HepG2 (cell line): ENCODE results near the gene MYOCOS. TPM values are rescaled to one million over a fixed set of nuclear protein-coding genes. Genes with fewer than 3 reads are reported as not detected.

Experiments
- ATAC-seq: fragments of 200-7000 bp; cut with Tn5 transposase; 3 replicates; pipeline ENCODE4 v1.9.1; 2020; ENCODE audit warnings: mild to moderate bottlenecking, moderate library complexity
- BruUV-seq: library from RNA; stranded (reverse); fragments of 400-500 nt; replicated peaks from 2 replicates; lab custom pipeline; 2021; lab: Mats Ljungman, UMichigan
- CTCF ChIA-PET: fragments of 300-600 bp; formaldehyde crosslinking; extraction: SDS; loops from one replicate; lab custom pipeline; 2021; ENCODE audit warnings: low total read pairs, inconsistent platforms, low intra/inter-chr PET ratio; lab: Yijun Ruan, JAX
- POLR2A ChIA-PET: fragments of 350-600 bp; sonication (Branson Sonifier 250); formaldehyde crosslinking; loops from one replicate; lab custom pipeline; 2020; ENCODE audit warnings: antibody characterized with exemption, inconsistent platforms; lab: Yijun Ruan, JAX
- DNase-seq: peaks from one replicate; pipeline ENCODE4 v3.0.0-alpha.2; 2015; ENCODE audit warnings: low spot score
- FAIRE-seq: peaks from 3 replicates; lab custom pipeline; 2011; peaks lifted over from hg19 to GRCh38; lab: Jason Lieb, UNC
- H2AFZ ChIP-seq: one replicate; pipeline ENCODE4 v1.6.1; 2011; ENCODE audit warnings: low read length, inconsistent platforms
- H3K27ac ChIP-seq: fragments of 300-600 bp; 3 replicates; pipeline ENCODE4 v1.8.0; 2011; ENCODE audit warnings: mixed run types, mild to moderate bottlenecking, mixed read lengths, low read length, inconsistent platforms; ENCODE audit not compliant: insufficient read depth; ENCODE audit errors: extremely low read length
- H3K27me3 ChIP-seq, 2 experiments: fragments of 200-600 bp in 1 of 2; 2 replicates in 1 of 2; 3 replicates in 1 of 2; pipeline versions ENCODE4 v1.6.0 to v1.8.0; 2011; ENCODE audit warnings: low read length in 2 of 2, mild to moderate bottlenecking in 2 of 2, moderate library complexity in 2 of 2, inconsistent platforms in 1 of 2; ENCODE audit not compliant: insufficient read depth in 2 of 2, control insufficient read depth in 1 of 2
- H3K36me3 ChIP-seq, 2 experiments: fragments of 200-600 bp in 1 of 2; replicated peaks in 1 of 2; 2 replicates in 1 of 2; 3 replicates in 1 of 2; pipeline versions ENCODE4 v1.5.1 to v1.8.0; 2011; ENCODE audit warnings: low read length in 2 of 2, inconsistent platforms in 1 of 2; ENCODE audit not compliant: insufficient read depth in 2 of 2, control insufficient read depth in 1 of 2
- H3K4me1 ChIP-seq: 2 replicates; pipeline ENCODE4 v1.5.1; 2012; ENCODE audit warnings: low read length, inconsistent platforms; ENCODE audit not compliant: insufficient read depth
- H3K4me2 ChIP-seq: 2 replicates; pipeline ENCODE4 v1.6.0; 2011; ENCODE audit warnings: low read depth, low read length, inconsistent platforms
- H3K4me3 ChIP-seq, 3 experiments: fragments of 200-600 bp in 1 of 3; sonication (generic), shearing (Covaris generic) in 1 of 3; replicated peaks in 1 of 3; 2 replicates each; pipeline ENCODE4 v1.5.1; 2011 to 2016; ENCODE audit warnings: low read length in 3 of 3, inconsistent platforms in 2 of 3, low read depth in 2 of 3, mild to moderate bottlenecking in 2 of 3, control low read depth in 1 of 3, mixed read lengths in 1 of 3; ENCODE audit not compliant: insufficient read depth in 1 of 3
- H3K79me2 ChIP-seq: one replicate; pipeline ENCODE4 v1.6.1; 2011; ENCODE audit warnings: low read length, inconsistent platforms; ENCODE audit not compliant: insufficient read depth
- H3K9ac ChIP-seq: 2 replicates; pipeline ENCODE4 v1.6.0; 2011; ENCODE audit warnings: mild to moderate bottlenecking, low read depth, low read length, inconsistent platforms; ENCODE audit not compliant: insufficient read depth
- H3K9me3 ChIP-seq: 2 replicates; pipeline ENCODE4 v1.5.1; 2012; ENCODE audit warnings: mild to moderate bottlenecking, low read length
- H4K20me1 ChIP-seq: 2 replicates; pipeline ENCODE4 v1.6.0; 2011; ENCODE audit warnings: inconsistent platforms, mild to moderate bottlenecking, low read length, moderate library complexity; ENCODE audit not compliant: insufficient read depth
- CENPT ChIP-seq: sonication (generic); formaldehyde crosslinking; IDR thresholded peaks from 2 replicates; pipeline ENCODE4 v1.8.0; 2022; ENCODE audit warnings: low read depth, mild to moderate bottlenecking, moderate library complexity, missing genetic modification reagents
- DDIT3 ChIP-seq: sonication (generic); formaldehyde crosslinking; IDR thresholded peaks from 2 replicates; pipeline ENCODE4 v1.4.0; 2020; ENCODE audit warnings: mild to moderate bottlenecking, missing genetic modification reagents
- JDP2 ChIP-seq: sonication (generic); formaldehyde crosslinking; IDR thresholded peaks from 2 replicates; pipeline ENCODE4 v1.8.1; 2022; ENCODE audit warnings: missing genetic modification reagents, borderline replicate concordance
- TBL1XR1 ChIP-seq: fragments of 150-350 bp; IDR thresholded peaks from 2 replicates; pipeline ENCODE4 v1.6.1; 2014; ENCODE audit warnings: borderline replicate concordance, low read length; ENCODE audit not compliant: partially characterized antibody
- ZFP91 ChIP-seq: sonication (generic); formaldehyde crosslinking; IDR thresholded peaks from 2 replicates; pipeline ENCODE4 v1.9.0; 2022; ENCODE audit warnings: missing genetic modification reagents, mild to moderate bottlenecking, borderline replicate concordance
- ZNF33B ChIP-seq: sonication (generic); formaldehyde crosslinking; IDR thresholded peaks from 2 replicates; pipeline ENCODE4 v1.5.1; 2020; ENCODE audit warnings: mild to moderate bottlenecking, missing genetic modification reagents
- ZNF549 ChIP-seq: sonication (generic); formaldehyde crosslinking; IDR thresholded peaks from 2 replicates; pipeline ENCODE4 v1.5.0; 2020; ENCODE audit warnings: missing genetic modification reagents
- WGBS: methylation state at CpG from one replicate; pipeline ENCODE4 v1.1.6; 2017; ENCODE audit warnings: low lambda C conversion rate; 5-methylcytosine and 5-hydroxymethylcytosine counted together
- in situ Hi-C: cut with HindIII; loops from 2 replicates; pipeline ENCODE4 v1.10.0; 2017; ENCODE audit warnings: low pct_unique_long_range_greater_than_20kb; ENCODE audit not compliant: extremely low pct_ligation_motif_present
- intact Hi-C: fragments of 100-400 bp; cut with micrococcal nuclease; formaldehyde crosslinking; loops from one replicate; pipeline ENCODE4 v1.10.0; 2022; ENCODE audit not compliant: unreplicated experiment
- polyA plus RNA-seq, 8 experiments: library from polyadenylated mRNA; depleted of rRNA in 3 of 8; stranded (reverse) in 7 of 8; unstranded in 1 of 8; fragments of >200 nt; fragmentation: Illumina TruSeq in 4 of 8; extraction: Trizol in 4 of 8; gene quantifications; 2 replicates each; pipeline versions ENCODE4 v1.2.1 to v1.2.3, GENCODE V29; 2011 to 2016; ENCODE audit warnings: low read depth in 4 of 8, missing spikeins in 1 of 8, mixed read lengths in 1 of 8; ENCODE audit not compliant: insufficient read depth in 1 of 8
- total RNA-seq, 5 experiments: library from RNA; depleted of rRNA; stranded (reverse); fragments of >200 nt; fragmentation: Illumina TruSeq; extraction: Trizol; gene quantifications; 2 replicates each; pipeline ENCODE4 v1.2.3, GENCODE V29; 2016; ENCODE audit warnings: low read depth in 1 of 5

The MYOCOS gene
- total and polyA plus RNA-seq, 2 of the 13 experiments (the other 11 are each of a cell fraction or from before 2014, with no cell fraction given), result not detected

GRCh38 chr1:171670739-171671138, 48.7 kb downstream of the MYOCOS start:
- H3K9ac ChIP-seq, result no peak overlapping the region
- H3K27ac ChIP-seq, result no peak overlapping the region
- in situ Hi-C loops, result no loop called here
- FAIRE-seq, result no peak
- POLR2A ChIA-PET, result no interaction called here
- intact Hi-C loops, result no loop called here
- H3K36me3 ChIP-seq, result no peaks in the 10 kb centered on the region
- 93% methylated on average over 3 of the region's 28 CpGs for whole genome bisulfite sequencing
- DNase-seq, result no peak
- H3K9me3 ChIP-seq, result no peaks in the 10 kb centered on the region
- H3K79me2 ChIP-seq, result no peaks in the 10 kb centered on the region
- no peak overlapping the region for H2AFZ ChIP-seq
- ATAC-seq, result no peak
- TF ChIP-seq ZFP91 (no peak), ZNF33B (CRISPR knock-in tag) (no peak), ZNF549 (CRISPR knock-in tag) (no peak), CENPT (CRISPR knock-in tag) (no peak), DDIT3 (CRISPR knock-in tag) (no peak), JDP2 (CRISPR knock-in tag) (no peak), TBL1XR1 (no peak)
- TF ChIP-seq, all 625 proteins: peak for 0
- Histone ChIP-seq H3K27me3 (no peaks in the 10 kb centered on the region; a peak in 2 of 5 replicates), H4K20me1 (no peaks in the 10 kb centered on the region), H3K4me3 (no peak overlapping the region), H3K4me1 (no peaks in the 10 kb centered on the region), H3K4me2 (no peak overlapping the region)
- no TSS peak for BruUV-seq
- CTCF ChIA-PET, result no interaction called here
